ENCODE data around the gene ANO6. TPM values are rescaled to one million over a fixed set of nuclear protein-coding genes. Genes with fewer than 3 reads are reported as not detected.

The ANO6 gene
- total and polyA plus RNA-seq, 8 donors: 58.0 to 79.7 (median 66.1) TPM

- intact Hi-C loops (cut with DNase I): no loop called here
- no peaks in the 10 kb centered on the region for H3K4me1 ChIP-seq
- no peak overlapping the region for H3K4me3 ChIP-seq
- H3K36me3 ChIP-seq: peaks cover 0 to 13% of the 10 kb centered on the region in 2 donors
- TF ChIP-seq CTCF (IDR thresholded peaks at IDR 0.05): no peak
- no peaks in the 10 kb centered on the region for H3K9me3 ChIP-seq
- H3K27me3 ChIP-seq: no peaks in the 10 kb centered on the region
- H3K27ac ChIP-seq: no peak overlapping the region
- DNase-seq (no peak), ATAC-seq (no peak)
These were observed 127.6 kb downstream of the ANO6 start for GRCh38 chr12:45343269-45344051.

- H3K4me3 ChIP-seq: no peak overlapping the region
- DNase-seq (no peak), ATAC-seq (no peak)
- no peak for TF ChIP-seq CTCF (IDR thresholded peaks at IDR 0.05)
- peaks cover 0 to 50% of the 10 kb centered on the region in 2 donors for H3K36me3 ChIP-seq
- H3K9me3 ChIP-seq: no peaks in the 10 kb centered on the region
- intact Hi-C loops (cut with DNase I): no loop called here
- H3K4me1 ChIP-seq: no peaks in the 10 kb centered on the region
- no peaks in the 10 kb centered on the region for H3K27me3 ChIP-seq
- H3K27ac ChIP-seq: no peak overlapping the region
These were observed 132.4 kb downstream of the ANO6 start for GRCh38 chr12:45348311-45348710.

GRCh38 chr12:45348986-45349385 lies 133.1 kb downstream of the ANO6 start:
- no peak for DNase-seq
- H3K4me3 ChIP-seq: no peak overlapping the region
- intact Hi-C loops (cut with DNase I): no loop called here
- no peaks in the 10 kb centered on the region for H3K4me1 ChIP-seq
- no peak for TF ChIP-seq CTCF (IDR thresholded peaks at IDR 0.05)
- H3K36me3 ChIP-seq: peaks cover 0 to 50% of the 10 kb centered on the region in 2 donors
- no peaks in the 10 kb centered on the region for H3K27me3 ChIP-seq
- H3K9me3 ChIP-seq: no peaks in the 10 kb centered on the region
- H3K27ac ChIP-seq: no peak overlapping the region
- ATAC-seq: no peak

GRCh38 chr12:45349916-45350315 lies 134.0 kb downstream of the ANO6 start:
- ATAC-seq: no peak
- Histone ChIP-seq H3K27ac (no peak overlapping the region), H3K9me3 (no peaks in the 10 kb centered on the region), H3K4me1 (no peaks in the 10 kb centered on the region), H3K36me3 (peaks cover 0 to 56% of the 10 kb centered on the region in 2 donors), H3K4me3 (no peak overlapping the region), H3K27me3 (no peaks in the 10 kb centered on the region)
- intact Hi-C loops (cut with DNase I): no loop called here
- no peak for DNase-seq
- no peak for TF ChIP-seq CTCF (IDR thresholded peaks at IDR 0.05)

- DNase-seq: no peak
- Histone ChIP-seq H3K4me1 (no peaks in the 10 kb centered on the region), H3K27ac (no peak overlapping the region), H3K27me3 (no peaks in the 10 kb centered on the region), H3K36me3 (peaks cover 0 to 65% of the 10 kb centered on the region in 2 donors), H3K9me3 (no peaks in the 10 kb centered on the region), H3K4me3 (no peak overlapping the region)
- no peak for ATAC-seq
- no peak for TF ChIP-seq CTCF (IDR thresholded peaks at IDR 0.05)
- intact Hi-C loops (cut with DNase I): no loop called here
These were observed 135.0 kb downstream of the ANO6 start for GRCh38 chr12:45350861-45351260.
